HG03280 (cell line): ENCODE measurements around the gene ST7.
A peak's percentile ranks its signal among the peaks of the same experiment; 100 is the strongest.
"Not testable (repeated sequence)": the region's sequence is repeated elsewhere in the genome, so short reads cannot be mapped to it uniquely, and the experiment has no call there.

Source experiments
- ATAC-seq: cut with Tn5 transposase; IDR thresholded peaks from one replicate; pipeline ENCODE4 v1.9.1; 2021; ENCODE audit warnings: mild to moderate bottlenecking, moderate library complexity; ENCODE audit not compliant: unreplicated experiment

The ST7 gene

DNA sequence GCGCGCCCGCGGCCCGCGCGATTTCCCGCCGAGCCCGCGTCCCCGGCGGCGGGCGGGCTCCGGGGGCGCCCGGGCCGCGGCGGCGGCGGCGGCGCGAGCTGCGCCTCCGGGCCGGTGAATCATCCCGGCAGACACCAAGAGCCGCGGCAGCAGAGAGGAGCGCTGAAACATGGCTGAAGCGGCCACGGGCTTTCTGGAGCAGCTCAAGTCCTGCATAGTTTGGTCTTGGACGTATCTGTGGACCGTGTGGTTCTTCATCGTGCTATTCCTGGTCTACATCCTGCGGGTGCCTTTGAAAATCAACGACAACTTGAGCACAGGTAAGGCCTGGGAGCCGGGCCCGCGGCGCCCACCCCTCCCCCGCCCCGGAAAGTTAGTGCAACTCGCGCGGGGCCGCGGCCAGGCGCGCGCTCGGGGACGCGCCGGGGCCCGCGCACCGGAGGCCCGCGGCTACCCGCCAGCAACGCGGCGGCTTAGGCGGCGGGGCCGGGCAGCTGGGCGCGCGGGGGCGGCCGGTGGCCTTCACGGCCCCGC is at the start of gene ST7:
Gene ST7 (plus strand): TSS at position 130 of the 534 bp plus-strand sequence. CDS start 40 bp downstream, at position 170.
- ATAC-seq = peak; percentile 45

GRCh38 chr7:116906391-116906790 is 46.9 kb upstream of the ST7 start:
- no peak for ATAC-seq

- no peak for ATAC-seq
These were observed 42.9 kb upstream of the ST7 start for GRCh38 chr7:116910383-116910782.

GRCh38 chr7:116911801-116912200 is 41.5 kb upstream of the ST7 start:
- ATAC-seq = no peak

- ATAC-seq = no peak
These were observed 40.9 kb upstream of the ST7 start for GRCh38 chr7:116912269-116912909.

DNA sequence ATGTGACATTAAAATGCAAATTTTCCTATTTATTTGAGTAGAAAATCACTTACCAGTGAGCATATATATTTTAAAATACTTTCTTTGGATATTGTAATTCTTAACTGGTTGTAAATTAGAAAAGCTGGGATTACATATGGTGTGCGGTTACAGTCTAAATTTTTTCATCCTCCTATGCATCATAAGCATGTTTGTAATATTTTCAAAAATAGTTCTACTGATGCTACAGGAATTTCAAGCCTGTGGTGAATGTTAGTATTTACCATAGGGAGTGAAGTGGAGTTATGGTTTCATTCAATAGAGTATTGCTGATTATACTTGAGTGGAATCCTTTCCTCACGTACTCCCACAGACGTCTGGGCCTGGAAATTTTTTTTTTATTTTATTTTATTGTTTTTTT is 34.6 kb upstream of the ST7 start:
- no peak for ATAC-seq

DNA sequence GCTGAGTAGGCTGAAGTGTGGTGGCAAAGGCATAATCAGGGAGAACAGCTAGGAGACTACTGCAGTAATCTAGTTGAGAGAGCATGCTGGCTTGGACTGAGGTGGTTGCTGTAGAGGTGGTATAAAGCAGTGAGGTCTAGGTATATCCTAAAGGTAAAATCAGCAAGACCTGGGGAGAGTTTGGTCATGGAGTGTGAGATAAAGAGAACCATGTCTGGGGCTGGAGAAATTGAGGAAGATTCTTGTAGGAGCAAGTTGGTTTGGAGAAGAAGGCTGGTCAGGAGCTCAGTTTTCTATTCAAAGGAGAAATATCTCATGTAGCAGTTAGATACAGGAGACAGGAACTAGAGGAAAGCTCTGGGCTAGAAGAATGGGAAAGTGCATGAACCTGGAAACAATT is 32.9 kb upstream of the ST7 start:
- ATAC-seq = no peak

DNA sequence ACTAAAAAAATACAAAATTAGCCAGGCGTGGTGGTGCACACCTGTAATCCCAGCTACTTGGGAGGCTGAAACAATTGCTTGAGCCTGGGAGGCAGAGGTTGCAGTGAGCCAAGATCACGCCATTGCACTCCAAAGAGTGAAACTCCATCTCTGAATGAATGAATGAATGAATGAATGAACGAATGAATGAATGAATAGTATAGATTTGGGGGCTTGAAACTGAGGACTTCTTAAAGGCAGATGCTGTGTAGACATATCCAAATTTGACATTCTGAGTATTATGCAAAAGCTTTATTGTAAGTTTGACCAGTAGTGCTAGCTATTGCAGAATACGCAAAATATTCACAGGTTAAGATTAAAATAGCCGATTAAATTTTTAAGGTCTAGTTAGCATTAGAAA is 30.8 kb upstream of the ST7 start:
- no peak for ATAC-seq

DNA sequence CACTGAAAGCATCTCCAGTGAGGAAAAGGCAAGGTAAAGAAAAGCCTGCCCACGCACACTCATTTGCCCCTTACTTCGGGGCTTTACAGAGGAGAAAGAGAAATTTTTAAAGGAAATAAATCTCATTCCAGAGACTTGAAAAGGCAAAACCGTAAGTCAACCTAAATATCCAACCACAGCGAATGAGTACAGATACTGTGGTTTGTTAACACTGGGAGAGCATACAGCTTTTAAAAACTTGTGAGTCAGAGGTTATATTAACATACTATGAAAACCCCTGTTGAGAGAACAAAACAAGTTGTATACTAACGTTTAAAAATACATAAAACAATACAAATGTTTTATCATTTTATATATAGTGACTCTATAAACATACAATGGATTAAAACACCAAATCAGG is 28.6 kb upstream of the ST7 start:
- ATAC-seq = no peak

- no peak for ATAC-seq
These were observed 24.3 kb upstream of the ST7 start for GRCh38 chr7:116929021-116929420.

GRCh38 chr7:116929914-116930913 is 23.1 kb upstream of the ST7 start:
- ATAC-seq = peak; percentile 67

DNA sequence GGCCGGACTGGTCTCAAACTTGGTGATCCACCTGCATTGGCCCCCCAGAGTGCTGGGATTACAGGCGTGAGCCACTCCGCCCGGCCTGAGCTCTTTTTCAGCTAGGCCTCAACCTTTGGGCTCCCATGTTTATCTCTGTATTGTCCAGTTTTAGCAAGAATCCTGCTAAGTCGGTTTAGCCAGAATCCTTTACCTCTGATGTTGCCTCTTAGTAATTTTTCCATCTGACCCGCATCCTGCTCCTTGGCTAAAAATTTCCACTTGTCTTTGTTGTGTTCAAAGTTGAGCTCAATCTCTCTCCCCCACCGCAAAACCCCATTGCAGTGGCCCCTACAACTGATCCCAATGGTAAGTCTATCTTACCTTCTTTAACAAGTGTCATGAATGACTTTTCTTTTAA is 20.7 kb upstream of the ST7 start:
- no peak for ATAC-seq

GRCh38 chr7:116933465-116933864 is 19.8 kb upstream of the ST7 start:
- ATAC-seq = no peak

- no peak for ATAC-seq
These were observed 18.7 kb upstream of the ST7 start for GRCh38 chr7:116934580-116934979.

- ATAC-seq = not testable (repeated sequence)
These were observed 16.5 kb upstream of the ST7 start for GRCh38 chr7:116936844-116937243.

DNA sequence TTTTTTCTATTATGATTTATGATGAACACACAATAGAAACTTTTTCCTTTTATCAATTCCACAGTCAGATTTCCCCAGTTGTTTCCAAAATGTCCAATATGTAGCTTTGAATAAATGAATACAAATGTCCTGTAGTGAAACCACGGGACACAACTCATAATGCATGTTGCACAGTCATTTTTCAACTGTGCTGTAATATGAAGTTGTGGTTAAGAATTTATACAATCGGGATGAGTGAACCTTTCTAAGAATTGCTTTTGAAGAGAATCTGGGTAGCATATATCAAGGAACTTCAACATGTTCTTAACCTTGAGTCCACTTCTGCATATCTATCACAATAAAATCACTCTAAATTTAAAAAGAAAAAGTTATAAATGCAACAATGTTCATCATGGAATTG is 14.6 kb upstream of the ST7 start:
- no peak for ATAC-seq

- no peak for ATAC-seq
These were observed 12.5 kb upstream of the ST7 start for GRCh38 chr7:116940689-116941370.

GRCh38 chr7:116942504-116942903 is 10.8 kb upstream of the ST7 start:
- ATAC-seq = no peak

- no peak for ATAC-seq
These were observed 4.4 kb upstream of the ST7 start for GRCh38 chr7:116948934-116949333.

DNA sequence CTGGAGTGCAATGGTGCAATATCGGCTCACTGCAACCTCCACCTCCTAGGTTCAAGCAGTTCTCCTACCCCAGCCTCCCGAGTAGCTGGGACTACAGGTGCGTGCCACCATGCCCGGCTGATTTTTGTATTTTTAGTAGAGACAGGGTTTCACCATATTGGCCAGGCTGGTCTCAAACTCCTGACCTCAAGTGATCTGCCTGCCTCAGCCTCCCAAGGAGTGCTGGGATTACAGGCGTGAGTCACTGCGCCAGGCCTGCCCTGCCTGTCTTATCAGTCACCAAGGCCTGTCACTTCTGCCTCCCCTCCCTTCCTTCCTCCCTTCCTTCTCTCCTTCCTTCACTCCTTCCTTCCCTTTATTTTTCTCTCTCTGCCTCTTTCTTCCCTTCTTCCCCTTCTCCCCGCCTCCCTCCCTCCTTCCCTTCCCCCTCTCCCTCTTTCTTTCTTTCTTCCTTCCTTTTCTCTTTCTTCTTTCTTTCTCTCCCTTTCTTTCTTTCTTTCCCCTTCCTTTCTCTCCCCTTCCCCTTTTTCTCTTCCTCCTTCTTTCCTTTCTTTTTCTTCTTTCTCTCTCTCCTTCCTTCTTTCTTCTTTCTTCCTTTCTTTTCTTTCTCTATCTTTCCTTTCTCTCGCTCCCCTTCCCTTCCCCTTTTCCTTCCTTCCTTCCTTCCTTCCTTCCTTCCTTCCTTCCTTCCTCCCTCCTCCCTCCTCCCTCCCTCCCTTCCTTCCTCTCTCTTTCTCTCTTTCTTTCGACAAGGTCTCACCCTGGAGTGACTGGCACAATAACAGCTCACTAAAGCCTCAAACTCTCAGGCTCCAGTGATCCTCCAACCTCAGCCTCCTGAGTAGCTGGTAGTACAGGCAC is 3.1 kb upstream of the ST7 start:
- ATAC-seq = no peak
